ENCODE measurements around the gene CEACAM19. TPM values are rescaled to one million over a fixed set of nuclear protein-coding genes. Genes with fewer than 3 reads are reported as not detected.

CEACAM19 gene
- total and polyA plus RNA-seq, 2 of the 8 experiments (the other 6 are each of a cell fraction or from before 2014, with no cell fraction given) = 3.1 to 3.4 TPM

DNA sequence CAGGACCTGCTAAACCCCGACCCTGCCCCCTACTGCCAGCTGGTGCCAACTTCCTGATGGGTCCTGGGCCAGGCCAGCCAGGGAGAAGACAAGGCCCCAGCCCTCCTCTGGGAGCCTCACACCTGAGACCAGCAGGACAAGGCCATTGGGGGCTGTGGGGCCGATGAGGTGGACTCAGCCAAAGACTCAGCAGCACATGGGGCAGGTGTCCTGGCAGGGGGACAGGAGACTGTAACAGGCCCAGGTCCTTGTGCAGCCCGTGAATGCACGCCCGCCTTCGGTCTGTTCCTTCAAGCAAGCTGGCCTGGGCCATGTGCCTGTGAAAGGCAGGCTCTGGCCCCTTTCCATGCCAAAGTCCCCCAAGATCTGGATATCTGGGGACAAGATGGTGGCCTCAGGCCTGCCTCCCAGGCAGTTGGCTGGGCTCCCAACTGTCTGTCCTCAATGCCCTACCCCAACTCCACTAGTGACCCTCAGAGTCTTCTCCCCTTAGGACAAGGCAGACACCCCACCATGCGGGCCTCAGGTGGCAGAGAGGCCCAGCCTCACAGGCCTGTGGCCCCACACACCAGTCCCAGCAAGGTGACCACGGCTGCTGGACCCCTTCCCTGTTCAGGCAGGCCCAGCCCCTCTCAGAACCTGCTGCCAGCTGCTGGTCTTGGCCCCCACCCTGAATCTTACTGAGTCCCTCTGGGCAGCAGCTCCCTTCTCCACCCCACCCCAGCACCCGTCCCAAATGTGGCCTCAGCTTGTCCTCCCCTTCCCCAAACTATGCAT, 12.3 kb downstream of the CEACAM19 start:
- no peak overlapping the region for H2BK20ac ChIP-seq (ENCODE audit: low read length)
- H3K4me3 ChIP-seq (ENCODE audit: extremely low read depth in 1 of 4, insufficient read depth in 2 of 4, low read depth in 3 of 4, low read length in 4 of 4) = no peak overlapping the region
- H2BK12ac ChIP-seq (ENCODE audit: low read depth, low read length) = peak overlapping the region; percentile 75; the same call in 1 of the 2 replicates
- no peak overlapping the region for H3K18ac ChIP-seq (ENCODE audit: extremely low read depth, low read length)
- no peak overlapping the region for H3K27ac ChIP-seq (ENCODE audit: low read depth, low read length)
- no peaks in the 10 kb centered on the region for H4K20me1 ChIP-seq (replicated peaks in 1 of 2; ENCODE audit: control insufficient read depth in 1 of 2, insufficient read depth in 2 of 2, low read length in 2 of 2)
- H4K91ac ChIP-seq (replicated peaks; ENCODE audit: insufficient read length, low read length) = no peak overlapping the region
- POLR2A ChIA-PET (ENCODE audit: partially characterized antibody) = interaction anchor here (0.6 to 0.9 kb wide), 2 partner anchors 11 to 215 kb away, joined by 3 read pairs; no protein-coding TSS in a partner anchor
- no peak overlapping the region for H2AK5ac ChIP-seq (ENCODE audit: low read depth, low read length)
- CTCF ChIA-PET (ENCODE audit: partially characterized antibody) = interaction anchor here (0.7 to 2.2 kb wide), 6 partner anchors 11 to 99 kb away, joined by 3 to 8 read pairs (median 4); no protein-coding TSS in a partner anchor
- FAIRE-seq (no peak), DNase-seq (ENCODE audit: low read depth in 1 of 2, low spot score in 2 of 2) (no peak)
- H2BK5ac ChIP-seq (ENCODE audit: low read depth, low read length) = no peak overlapping the region
- H3K36me3 ChIP-seq (ENCODE audit: control insufficient read depth in 2 of 4, insufficient read depth in 4 of 4, low read length in 3 of 4) = no peaks in the 10 kb centered on the region
- H4K5ac ChIP-seq (ENCODE audit: insufficient read length, low read depth, low read length) = no peak overlapping the region
- H2AFZ ChIP-seq (ENCODE audit: low read length) = no peak overlapping the region
- H3K27me3 ChIP-seq (replicated peaks in 1 of 4; ENCODE audit: control insufficient read depth in 3 of 4, extremely low read depth in 1 of 4, insufficient read depth in 3 of 4, low read length in 3 of 4) = no peaks in the 10 kb centered on the region
- no peak overlapping the region for H3K4me2 ChIP-seq (ENCODE audit: insufficient read depth in 1 of 2, low read depth in 2 of 2, low read length in 2 of 2)
- no peak overlapping the region for H3K56ac ChIP-seq (replicated peaks; ENCODE audit: insufficient read length, low read depth, low read length)
- H3K79me2 ChIP-seq (ENCODE audit: control insufficient read depth in 1 of 2, insufficient read depth in 2 of 2, low read length in 2 of 2) = no peaks in the 10 kb centered on the region
- no peak overlapping the region for H2BK120ac ChIP-seq (replicated peaks; ENCODE audit: low read depth, low read length)
- no peak overlapping the region for H3K14ac ChIP-seq (ENCODE audit: insufficient read length)
- no peaks in the 10 kb centered on the region for H3K23me2 ChIP-seq (ENCODE audit: low read depth, low read length)
- H3K23ac ChIP-seq (ENCODE audit: insufficient read length) = no peak overlapping the region
- no peaks in the 10 kb centered on the region for H3K9me3 ChIP-seq (ENCODE audit: insufficient read depth in 2 of 2, low read depth in 1 of 2, low read length in 1 of 2)
- H3K9ac ChIP-seq (replicated peaks in 1 of 4; ENCODE audit: extremely low read depth in 1 of 4, low read depth in 3 of 4, low read length in 3 of 4) = no peak overlapping the region
- WGBS, 2 experiments (ENCODE audit: extremely low coverage in 1 of 2, insufficient coverage in 1 of 2, insufficient read length in 1 of 2, insufficient replicate concordance in 2 of 2, low coverage in 1 of 2, low lambda C conversion rate in 2 of 2, missing lambda C conversion rate in 1 of 2) = 75% methylated on average over 8 of the region's 9 CpGs; no CpG with 5 or more reads in 1 of the 2 experiments
- H3K4me1 ChIP-seq (replicated peaks in 1 of 4; ENCODE audit: control insufficient read depth in 3 of 4, insufficient read depth in 4 of 4, low read length in 3 of 4) = no peaks in the 10 kb centered on the region; a peak in 1 of 7 replicates
- no peak overlapping the region for H2BK15ac ChIP-seq (ENCODE audit: low read length)
- no peak overlapping the region for H4K8ac ChIP-seq (ENCODE audit: extremely low read depth, insufficient read depth, low read length)
- no peaks in the 10 kb centered on the region; the same call in 1 of the 2 replicates for H3K79me1 ChIP-seq (ENCODE audit: low read depth, low read length)
- H3K4ac ChIP-seq (replicated peaks; ENCODE audit: insufficient read length, low read depth, low read length) = no peak overlapping the region
- TF ChIP-seq KDM1A (IDR thresholded peaks at IDR 0.05; ENCODE audit: borderline replicate concordance, low read length) (no peak), TEAD4 (IDR thresholded peaks at IDR 0.05; ENCODE audit: low read depth, low read length) (no peak), ATF3 (IDR thresholded peaks at IDR 0.05; ENCODE audit: insufficient read depth, low read depth, low read length) (no peak), EP300 (IDR thresholded peaks at IDR 0.05; ENCODE audit: borderline replicate concordance in 1 of 2, low read depth in 2 of 2, low read length in 2 of 2) (no peak), POLR2AphosphoS5 (IDR thresholded peaks at IDR 0.05; ENCODE audit: low read depth, low read length) (no peak), JUND (IDR thresholded peaks at IDR 0.05; ENCODE audit: low read length) (no peak), TCF12 (IDR thresholded peaks at IDR 0.05; ENCODE audit: low read depth, low read length) (no peak), CHD2 (IDR thresholded peaks at IDR 0.05; ENCODE audit: low read length) (no peak)
- TF ChIP-seq, protein P1, sequence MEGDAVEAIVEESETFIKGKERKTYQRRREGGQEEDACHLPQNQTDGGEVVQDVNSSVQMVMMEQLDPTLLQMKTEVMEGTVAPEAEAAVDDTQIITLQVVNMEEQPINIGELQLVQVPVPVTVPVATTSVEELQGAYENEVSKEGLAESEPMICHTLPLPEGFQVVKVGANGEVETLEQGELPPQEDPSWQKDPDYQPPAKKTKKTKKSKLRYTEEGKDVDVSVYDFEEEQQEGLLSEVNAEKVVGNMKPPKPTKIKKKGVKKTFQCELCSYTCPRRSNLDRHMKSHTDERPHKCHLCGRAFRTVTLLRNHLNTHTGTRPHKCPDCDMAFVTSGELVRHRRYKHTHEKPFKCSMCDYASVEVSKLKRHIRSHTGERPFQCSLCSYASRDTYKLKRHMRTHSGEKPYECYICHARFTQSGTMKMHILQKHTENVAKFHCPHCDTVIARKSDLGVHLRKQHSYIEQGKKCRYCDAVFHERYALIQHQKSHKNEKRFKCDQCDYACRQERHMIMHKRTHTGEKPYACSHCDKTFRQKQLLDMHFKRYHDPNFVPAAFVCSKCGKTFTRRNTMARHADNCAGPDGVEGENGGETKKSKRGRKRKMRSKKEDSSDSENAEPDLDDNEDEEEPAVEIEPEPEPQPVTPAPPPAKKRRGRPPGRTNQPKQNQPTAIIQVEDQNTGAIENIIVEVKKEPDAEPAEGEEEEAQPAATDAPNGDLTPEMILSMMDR (IDR thresholded peaks at IDR 0.05; ENCODE audit: control extremely low read depth in 1 of 3, insufficient read depth in 1 of 3, low read depth in 1 of 3, low read length in 3 of 3) = no peak
